Right atrium auricular region (tissue), 2 donors: ENCODE data around the gene RNU6-9. TPM values are rescaled to one million over a fixed set of nuclear protein-coding genes. Genes with fewer than 3 reads are reported as not detected.

Experiments
- DNase-seq: peaks from one replicate; pipeline ENCODE4 v3.0.0-alpha.2; 2019; ENCODE audit warnings: low spot score
- H3K27ac ChIP-seq, 2 donors: fragments of 200-600 bp; sonication (generic); 1 replicate in 1 of 2; 2 replicates in 1 of 2; pipeline ENCODE4 v1.5.1; 2016 to 2019
- H3K27me3 ChIP-seq, 2 donors: fragments of 200-600 bp; sonication (generic); one replicate each; pipeline versions ENCODE4 v1.5.1 to v1.6.0; 2017 to 2019
- H3K36me3 ChIP-seq: fragments of 200-600 bp; sonication (generic); one replicate; pipeline ENCODE4 v1.5.1; 2016
- H3K4me1 ChIP-seq, 2 donors: fragments of 200-600 bp; sonication (generic); one replicate each; pipeline versions ENCODE4 v1.5.1 to v1.6.0; 2017 to 2019
- H3K4me3 ChIP-seq, 2 donors: fragments of 200-600 bp; sonication (generic); 1 replicate in 1 of 2; 2 replicates in 1 of 2; pipeline ENCODE4 v1.5.1; 2017 to 2019; ENCODE audit warnings: mild to moderate bottlenecking in 1 of 2, moderate library complexity in 1 of 2
- H3K9me3 ChIP-seq, 2 donors: fragments of 200-600 bp; sonication (generic); one replicate each; pipeline ENCODE4 v1.5.1; 2019
- total RNA-seq, 2 donors: library from RNA; depleted of rRNA; stranded (reverse); fragments of >200 nt; gene quantifications; one replicate each; pipeline ENCODE4 v1.1.0, GENCODE V29; 2016
- TF ChIP-seq, protein P1 (sequence below), 2 donors: fragments of 200-600 bp; sonication (generic); IDR thresholded peaks; one replicate each; pipeline ENCODE4 v1.5.1; 2019; ENCODE audit warnings: antibody characterized with exemption in 2 of 2

Gene RNU6-9
- total RNA-seq, 2 donors from 2014 or later, result not detected

DNA sequence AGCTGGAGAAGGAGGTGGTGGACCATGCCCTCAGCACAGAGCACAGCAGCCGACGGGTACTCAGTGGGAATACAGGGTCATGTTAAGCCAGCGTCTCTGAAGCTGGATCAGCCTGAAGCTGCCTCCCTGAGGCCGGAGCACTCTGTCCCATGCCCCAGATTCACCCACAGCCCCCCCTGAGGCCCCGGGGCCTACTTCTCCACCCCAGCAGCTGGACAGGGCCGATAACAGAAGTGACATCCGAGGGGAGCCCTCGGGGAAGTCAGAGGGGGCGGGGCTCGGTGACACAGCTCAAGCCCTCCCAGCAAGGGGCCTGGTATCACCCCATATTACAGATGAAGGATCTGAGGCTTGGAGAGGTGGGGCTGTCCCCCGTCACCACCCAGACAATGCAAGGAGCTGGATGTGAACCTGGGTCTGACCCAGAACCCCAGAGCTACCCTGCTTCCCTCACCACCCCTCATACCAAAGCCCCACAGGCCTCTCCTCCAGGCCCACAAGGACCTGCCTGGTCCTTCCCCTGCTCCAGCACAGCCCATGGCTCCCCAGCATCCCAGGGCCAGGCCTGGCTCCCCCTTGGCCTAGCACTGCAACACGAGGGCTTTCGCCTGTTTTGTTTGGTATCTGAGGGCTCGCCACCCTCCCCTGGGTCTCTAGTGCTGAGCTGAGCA, 14.0 kb downstream of the RNU6-9 start:
- H3K4me3 ChIP-seq, result no peak overlapping the region
- H3K27ac ChIP-seq, result no peak overlapping the region

GRCh38 chr19:911197-912033, 18.1 kb downstream of the RNU6-9 start:
- Histone ChIP-seq H3K36me3 (no peaks in the 10 kb centered on the region), H3K27me3 (no peaks in the 10 kb centered on the region), H3K27ac (no peak overlapping the region), H3K4me3 (no peak overlapping the region), H3K4me1 (peaks cover 0 to 7% of the 10 kb centered on the region in 2 donors), H3K9me3 (no peaks in the 10 kb centered on the region)
- TF ChIP-seq, protein P1, sequence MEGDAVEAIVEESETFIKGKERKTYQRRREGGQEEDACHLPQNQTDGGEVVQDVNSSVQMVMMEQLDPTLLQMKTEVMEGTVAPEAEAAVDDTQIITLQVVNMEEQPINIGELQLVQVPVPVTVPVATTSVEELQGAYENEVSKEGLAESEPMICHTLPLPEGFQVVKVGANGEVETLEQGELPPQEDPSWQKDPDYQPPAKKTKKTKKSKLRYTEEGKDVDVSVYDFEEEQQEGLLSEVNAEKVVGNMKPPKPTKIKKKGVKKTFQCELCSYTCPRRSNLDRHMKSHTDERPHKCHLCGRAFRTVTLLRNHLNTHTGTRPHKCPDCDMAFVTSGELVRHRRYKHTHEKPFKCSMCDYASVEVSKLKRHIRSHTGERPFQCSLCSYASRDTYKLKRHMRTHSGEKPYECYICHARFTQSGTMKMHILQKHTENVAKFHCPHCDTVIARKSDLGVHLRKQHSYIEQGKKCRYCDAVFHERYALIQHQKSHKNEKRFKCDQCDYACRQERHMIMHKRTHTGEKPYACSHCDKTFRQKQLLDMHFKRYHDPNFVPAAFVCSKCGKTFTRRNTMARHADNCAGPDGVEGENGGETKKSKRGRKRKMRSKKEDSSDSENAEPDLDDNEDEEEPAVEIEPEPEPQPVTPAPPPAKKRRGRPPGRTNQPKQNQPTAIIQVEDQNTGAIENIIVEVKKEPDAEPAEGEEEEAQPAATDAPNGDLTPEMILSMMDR (IDR thresholded peaks at IDR 0.05), result no peak
- no peak for DNase-seq

More for the DNA sequence above, 14.0 kb downstream of the RNU6-9 start:
- no peak for DNase-seq
- H3K36me3 ChIP-seq, result no peaks in the 10 kb centered on the region
- no peaks in the 10 kb centered on the region for H3K9me3 ChIP-seq
- H3K4me1 ChIP-seq, result no peaks in the 10 kb centered on the region
- H3K27me3 ChIP-seq, result no peaks in the 10 kb centered on the region
- TF ChIP-seq, protein P1 (IDR thresholded peaks at IDR 0.05), result no peak

GRCh38 chr19:912181-913079, 19.1 kb downstream of the RNU6-9 start:
- Histone ChIP-seq H3K27ac (peak overlapping the region; percentile 64 to 80), H3K4me3 (peak overlapping the region; percentile 87 to 94), H3K27me3 (peaks cover 0 to 5% of the 10 kb centered on the region in 2 donors), H3K36me3 (no peaks in the 10 kb centered on the region), H3K4me1 (peaks cover 0 to 16% of the 10 kb centered on the region in 2 donors), H3K9me3 (no peaks in the 10 kb centered on the region)
- TF ChIP-seq, protein P1 (IDR thresholded peaks at IDR 0.05), result no peak
- no peak for DNase-seq

DNA sequence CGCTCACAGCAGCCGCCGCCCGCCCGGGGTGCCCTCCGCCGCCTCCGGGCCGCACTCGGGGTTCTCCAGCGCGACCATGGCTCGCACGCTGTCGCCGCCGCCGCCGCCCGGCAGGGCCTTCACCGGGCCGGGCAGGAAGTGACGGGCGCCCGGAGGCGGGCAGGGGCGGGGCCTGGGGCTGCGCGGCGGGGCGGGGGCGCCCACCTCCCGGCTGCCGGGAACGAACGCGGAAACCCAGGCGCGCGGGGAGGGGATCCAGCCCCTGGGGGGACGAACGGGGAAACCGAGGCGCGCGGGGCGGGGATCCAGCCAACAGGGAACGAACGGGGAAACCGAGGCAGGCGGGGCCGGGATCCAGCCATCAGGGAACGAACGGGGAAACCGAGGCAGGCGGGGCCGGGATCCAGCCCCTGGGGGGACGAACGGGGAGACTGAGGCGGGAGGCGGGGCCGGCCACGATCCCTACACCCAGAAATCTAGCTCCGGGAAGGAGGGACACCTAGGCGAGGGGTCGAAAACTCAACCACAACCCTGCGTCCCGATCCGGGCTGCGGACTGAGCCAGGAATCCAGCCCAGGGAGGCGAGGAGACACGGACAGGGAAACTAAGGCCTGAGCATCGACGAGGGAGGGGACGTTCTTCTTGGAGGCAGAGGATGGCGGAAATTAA, 19.9 kb downstream of the RNU6-9 start, which contains the start of gene R3HDM4:
R3HDM4 (minus strand) TSS at position 140 of the 669 bp plus-strand sequence; CDS start at position 78, 62 bp downstream.
- Histone ChIP-seq H3K27ac (peak within 1 kb of the TSS; percentile 79 to 93), H3K4me3 (peak within 1 kb of the TSS; percentile 87 to 94), H3K9me3 (no peaks in the 10 kb centered on the region), H3K27me3 (peaks cover 0 to 13% of the 10 kb centered on the region in 2 donors), H3K36me3 (no peaks in the 10 kb centered on the region), H3K4me1 (peaks cover 0 to 24% of the 10 kb centered on the region in 2 donors)
- DNase-seq, result peak; percentile 68
- TF ChIP-seq, protein P1 (IDR thresholded peaks at IDR 0.05), result no peak
